CD4-positive, alpha-beta memory T cell (primary cell): ENCODE data around the gene ABCC9. TPM values are rescaled to one million over a fixed set of nuclear protein-coding genes. Genes with fewer than 3 reads are reported as not detected.

Source experiments
- CTCF ChIA-PET: fragments of 350-600 bp; sonication (Branson Sonifier 250); formaldehyde crosslinking; loops from one replicate; lab custom pipeline; 2021; ENCODE audit warnings: inconsistent platforms; ENCODE audit not compliant: partially characterized antibody; lab: Charles Lee
- POLR2A ChIA-PET: fragments of 350-600 bp; sonication (Branson Sonifier 250); formaldehyde crosslinking; loops from one replicate; lab custom pipeline; 2021; ENCODE audit not compliant: partially characterized antibody; lab: Charles Lee
- DNase-seq, 5 donors: peaks; one replicate each; pipeline versions ENCODE4 v3.0.0 to v3.0.0-alpha.2; 2020 to 2022; ENCODE audit warnings: mixed read lengths in 1 of 5
- H3K27ac ChIP-seq: one replicate; pipeline ENCODE4 v1.7.0; 2013; ENCODE audit warnings: low read depth, low read length
- H3K27me3 ChIP-seq: 2 replicates; pipeline ENCODE4 v1.7.0; 2013; ENCODE audit warnings: mild to moderate bottlenecking, low read length, moderate library complexity; ENCODE audit not compliant: insufficient read depth
- H3K36me3 ChIP-seq: 2 replicates; pipeline ENCODE4 v1.7.0; 2013; ENCODE audit warnings: mild to moderate bottlenecking, low read length, moderate library complexity; ENCODE audit not compliant: insufficient read depth
- H3K4me1 ChIP-seq: 2 replicates; pipeline ENCODE4 v1.7.0; 2013; ENCODE audit warnings: mild to moderate bottlenecking, low read length, moderate library complexity; ENCODE audit not compliant: insufficient read depth
- H3K4me3 ChIP-seq, 2 donors: one replicate each; pipeline ENCODE4 v1.7.0; 2013; ENCODE audit warnings: low read length in 2 of 2, mild to moderate bottlenecking in 1 of 2
- H3K9me3 ChIP-seq, 2 donors: one replicate each; pipeline ENCODE4 v1.7.0; 2013; ENCODE audit warnings: low read length in 2 of 2, control low read depth in 1 of 2; ENCODE audit not compliant: control insufficient read depth in 1 of 2
- H3K27ac Mint-ChIP-seq, 7 donors: one replicate each; pipeline ENCODE4 v1.8.0; 2020 to 2021; ENCODE audit warnings: mixed read lengths in 7 of 7, mild to moderate bottlenecking in 6 of 7, inconsistent platforms in 3 of 7, moderate library complexity in 3 of 7
- H3K27me3 Mint-ChIP-seq, 2 donors: one replicate each; pipeline ENCODE4 v1.8.0; 2020 to 2021; ENCODE audit warnings: mixed read lengths in 2 of 2
- H3K36me3 Mint-ChIP-seq, 2 donors: one replicate each; pipeline ENCODE4 v1.8.0; 2020 to 2021; ENCODE audit warnings: mixed read lengths in 2 of 2, inconsistent platforms in 1 of 2, mild to moderate bottlenecking in 1 of 2
- H3K4me1 Mint-ChIP-seq, 4 donors: one replicate each; pipeline ENCODE4 v1.8.0; 2020 to 2021; ENCODE audit warnings: mixed read lengths in 4 of 4, mild to moderate bottlenecking in 1 of 4
- H3K4me3 Mint-ChIP-seq, 8 donors: one replicate each; pipeline ENCODE4 v1.8.0; 2020 to 2021; ENCODE audit warnings: mixed read lengths in 8 of 8, mild to moderate bottlenecking in 7 of 8, moderate library complexity in 6 of 8, inconsistent platforms in 3 of 8
- H3K9me3 Mint-ChIP-seq, 8 donors: one replicate each; pipeline ENCODE4 v1.8.0; 2020 to 2021; ENCODE audit warnings: mixed read lengths in 8 of 8, mild to moderate bottlenecking in 5 of 8, inconsistent platforms in 3 of 8, moderate library complexity in 1 of 8
- intact Hi-C: fragments of 100-400 bp; cut with micrococcal nuclease; formaldehyde crosslinking; loops from one replicate; pipeline ENCODE4 v1.15.1; 2023
- polyA plus RNA-seq, 2 donors: library from polyadenylated mRNA; unstranded; fragments of 300-500 nt; fragmentation: Illumina TruSeq; gene quantifications; one replicate each; pipeline ENCODE4 v1.2.3, GENCODE V29; 2021
- total RNA-seq, 2 experiments: library from RNA; stranded (reverse); gene quantifications; one replicate each; pipeline ENCODE4 v1.2.3, GENCODE V29; 2021

ABCC9 gene
- total and polyA plus RNA-seq, 4 experiments from 2014 or later: not detected

GRCh38 chr12:21756699-21757098, 184.5 kb downstream of the ABCC9 start:
- Mint-ChIP-seq H3K36me3 (no peaks in the 10 kb centered on the region), H3K27ac (no peak overlapping the region), H3K27me3 (peaks cover 3 to 5% of the 10 kb centered on the region in 2 donors), H3K4me1 (no peaks in the 10 kb centered on the region), H3K4me3 (no peak overlapping the region), H3K9me3 (peaks cover 0 to 3% (median under 1%) of the 10 kb centered on the region in 8 donors)
- intact Hi-C loops: no loop called here
- ChIA-PET POLR2A (no interaction called here), CTCF (interaction anchor here (0.6 to 1.1 kb wide), 2 partner anchors 21 to 355 kb away, joined by 3 read pairs; no protein-coding TSS in a partner anchor)
- Histone ChIP-seq H3K27me3 (no peaks in the 10 kb centered on the region), H3K4me3 (no peak overlapping the region), H3K4me1 (no peaks in the 10 kb centered on the region), H3K27ac (no peak overlapping the region), H3K36me3 (no peaks in the 10 kb centered on the region), H3K9me3 (no peaks in the 10 kb centered on the region)
- DNase-seq: no peak

- Mint-ChIP-seq H3K36me3 (no peaks in the 10 kb centered on the region), H3K4me3 (no peak overlapping the region), H3K4me1 (no peaks in the 10 kb centered on the region), H3K27ac (no peak overlapping the region), H3K27me3 (peaks cover 16 to 22% of the 10 kb centered on the region in 2 donors), H3K9me3 (peaks cover 0 to 12% (median 2%) of the 10 kb centered on the region in 8 donors)
- no peaks in the 10 kb centered on the region for H3K9me3 ChIP-seq
- no peak for DNase-seq
- ChIA-PET CTCF (no interaction called here), POLR2A (no interaction called here)
- intact Hi-C loops: loop anchor here (5.0 kb wide), 1 partner anchor 34 kb away; no protein-coding TSS in a partner anchor
- H3K4me3 ChIP-seq: no peak overlapping the region
- no peak overlapping the region for H3K27ac ChIP-seq
- H3K36me3 ChIP-seq: no peaks in the 10 kb centered on the region
- no peaks in the 10 kb centered on the region for H3K27me3 ChIP-seq
- no peaks in the 10 kb centered on the region for H3K4me1 ChIP-seq
These were observed 189.7 kb downstream of the ABCC9 start for GRCh38 chr12:21751517-21751916.

Other genes with a start within 250 kb of the ABCC9 start
- gene KCNJ8, start 166.7 kb downstream of the ABCC9 start, total RNA-seq: under 1 TPM in 1 of 2 experiments, not detected in 1; 0.25 TPM
- gene KCNJ8, start 166.7 kb downstream of the ABCC9 start, polyA plus RNA-seq: not detected
- gene CMAS, start 104.8 kb upstream of the ABCC9 start, total RNA-seq: 10 to 100 TPM; 20.1 to 20.3 TPM
- 10 to 100 TPM; 45.0 to 54.0 TPM for gene CMAS, start 104.8 kb upstream of the ABCC9 start, polyA plus RNA-seq